Neural progenitor cell (in vitro differentiated cells): ENCODE results near the gene FAM234A.

Experiments used
- EZH2 ChIP-seq: fragments of 200-600 bp; sonication (generic); IDR thresholded peaks from 2 replicates; pipeline ENCODE4 v1.6.1; 2017; ENCODE audit warnings: antibody characterized with exemption, mild to moderate bottlenecking, moderate library complexity
- EZH2phosphoT487 ChIP-seq: fragments of 200-600 bp; sonication (generic); IDR thresholded peaks from 2 replicates; pipeline ENCODE4 v1.6.1; 2017; ENCODE audit warnings: antibody characterized with exemption
- TF ChIP-seq, protein P1 (sequence below): fragments of 200-600 bp; sonication (generic); IDR thresholded peaks from 2 replicates; pipeline ENCODE4 v1.5.1; 2017; ENCODE audit warnings: antibody characterized with exemption, mild to moderate bottlenecking

DNA sequence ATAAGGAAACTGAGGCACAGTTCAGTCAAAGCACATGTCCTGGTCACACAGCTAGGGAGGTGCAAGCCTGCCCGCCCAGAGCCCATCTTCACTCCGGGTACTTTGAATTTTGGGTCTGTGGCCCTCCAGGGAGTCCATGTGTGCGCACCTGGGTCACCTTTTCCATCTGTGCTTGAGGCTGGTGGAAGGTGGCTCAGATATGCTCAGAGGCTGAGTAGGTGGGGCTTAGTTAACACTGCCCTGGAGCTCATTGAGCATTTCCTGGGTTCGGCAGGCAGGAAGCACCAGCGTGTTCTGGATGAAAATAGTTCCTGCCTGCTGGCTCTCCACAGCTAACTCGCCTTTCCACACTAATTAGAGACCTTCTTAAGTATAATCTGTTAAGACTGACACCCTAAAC is 19.2 kb downstream of the FAM234A start:
- TF ChIP-seq EZH2 (no peak), EZH2phosphoT487 (no peak)
- TF ChIP-seq, protein P1, sequence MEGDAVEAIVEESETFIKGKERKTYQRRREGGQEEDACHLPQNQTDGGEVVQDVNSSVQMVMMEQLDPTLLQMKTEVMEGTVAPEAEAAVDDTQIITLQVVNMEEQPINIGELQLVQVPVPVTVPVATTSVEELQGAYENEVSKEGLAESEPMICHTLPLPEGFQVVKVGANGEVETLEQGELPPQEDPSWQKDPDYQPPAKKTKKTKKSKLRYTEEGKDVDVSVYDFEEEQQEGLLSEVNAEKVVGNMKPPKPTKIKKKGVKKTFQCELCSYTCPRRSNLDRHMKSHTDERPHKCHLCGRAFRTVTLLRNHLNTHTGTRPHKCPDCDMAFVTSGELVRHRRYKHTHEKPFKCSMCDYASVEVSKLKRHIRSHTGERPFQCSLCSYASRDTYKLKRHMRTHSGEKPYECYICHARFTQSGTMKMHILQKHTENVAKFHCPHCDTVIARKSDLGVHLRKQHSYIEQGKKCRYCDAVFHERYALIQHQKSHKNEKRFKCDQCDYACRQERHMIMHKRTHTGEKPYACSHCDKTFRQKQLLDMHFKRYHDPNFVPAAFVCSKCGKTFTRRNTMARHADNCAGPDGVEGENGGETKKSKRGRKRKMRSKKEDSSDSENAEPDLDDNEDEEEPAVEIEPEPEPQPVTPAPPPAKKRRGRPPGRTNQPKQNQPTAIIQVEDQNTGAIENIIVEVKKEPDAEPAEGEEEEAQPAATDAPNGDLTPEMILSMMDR = no peak
